GM10266 (cell line): ENCODE measurements around the gene TARBP2.

Experiments
- DNase-seq: peaks from one replicate; pipeline ENCODE4 v3.0.0; 2012; ENCODE audit errors: extremely low spot score
- CTCF ChIP-seq: IDR thresholded peaks from 2 replicates; pipeline ENCODE4 v1.5.1; 2012; ENCODE audit warnings: mild to moderate bottlenecking, low read depth; ENCODE audit not compliant: control insufficient read depth, insufficient read depth; ENCODE audit errors: missing control alignments

Gene TARBP2

GRCh38 chr12:53508534-53509170 lies 7.6 kb downstream of the TARBP2 start:
- TF ChIP-seq CTCF, result peak; percentile 98
- DNase-seq, result peak; percentile 80

GRCh38 chr12:53510181-53510812 lies 9.2 kb downstream of the TARBP2 start:
- DNase-seq, result no peak

GRCh38 chr12:53513712-53514410 lies 12.8 kb downstream of the TARBP2 start:
- no peak for DNase-seq
- TF ChIP-seq CTCF, result no peak

More at GRCh38 chr12:53510181-53510812, 9.2 kb downstream of the TARBP2 start:
- TF ChIP-seq CTCF, result no peak

GRCh38 chr12:53514628-53515290 lies 13.7 kb downstream of the TARBP2 start:
- no peak for TF ChIP-seq CTCF
- DNase-seq, result no peak

GRCh38 chr12:53515291-53515680 lies 14.2 kb downstream of the TARBP2 start:
- no peak for TF ChIP-seq CTCF
- DNase-seq, result no peak

- DNase-seq, result no peak
- no peak for TF ChIP-seq CTCF
Observed at GRCh38 chr12:53516758-53517455, 15.8 kb downstream of the TARBP2 start.
